K562 (cell line): Measurements from ENCODE around the gene TFEB. TPM values are rescaled to one million over a fixed set of nuclear protein-coding genes. Genes with fewer than 3 reads are reported as not detected.
A peak's percentile ranks its signal among the peaks of the same experiment; 100 is the strongest.

Experiments used
- ATAC-seq: fragments of 200-7000 bp; cut with Tn5 transposase; 3 replicates; pipeline ENCODE4 v1.9.1; 2020; ENCODE audit warnings: moderate library complexity
- BruUV-seq: library from RNA; stranded (reverse); fragments of 400-500 nt; replicated peaks from 2 replicates; lab custom pipeline; 2021; lab: Mats Ljungman, UMichigan
- CTCF ChIA-PET: fragments of 300-600 bp; formaldehyde crosslinking; extraction: SDS; loops from one replicate; lab custom pipeline; 2021; ENCODE audit warnings: low intra/inter-chr PET ratio; lab: Yijun Ruan, JAX
- POLR2A ChIA-PET: fragments of 300-600, 350-650 bp; sonication (Branson Sonifier 250); formaldehyde crosslinking; extraction: SDS; loops from one replicate; lab custom pipeline; 2021; ENCODE audit warnings: antibody characterized with exemption, inconsistent platforms; lab: Yijun Ruan, JAX
- DNase-seq, 4 experiments: peaks; one replicate each; pipeline versions ENCODE4 v3.0.0 to v3.0.0-alpha.2; 2011 to 2018; ENCODE audit warnings: low spot score in 3 of 4, mixed read lengths in 3 of 4; ENCODE audit errors: extremely low read depth in 1 of 4
- FAIRE-seq: peaks from 2 replicates; lab custom pipeline; 2011; peaks lifted over from hg19 to GRCh38; lab: Jason Lieb, UNC
- H2AFZ ChIP-seq: 2 replicates; pipeline ENCODE4 v1.6.0; 2011; ENCODE audit warnings: low read depth, low read length, control low read depth, inconsistent platforms
- H3K27ac ChIP-seq: fragments of 200-600 bp; 3 replicates; pipeline ENCODE4 v1.8.0; 2011; ENCODE audit warnings: low read depth, mild to moderate bottlenecking, control low read depth, inconsistent platforms, low read length, moderate library complexity, mixed read lengths; ENCODE audit errors: extremely low read depth
- H3K27me3 ChIP-seq, 2 experiments: fragments of 300-600 bp in 1 of 2; 2 replicates in 1 of 2; 3 replicates in 1 of 2; pipeline versions ENCODE4 v1.6.0 to v1.8.0; 2011; ENCODE audit warnings: inconsistent platforms in 2 of 2, low read length in 2 of 2, mild to moderate bottlenecking in 1 of 2, mixed read lengths in 1 of 2, moderate library complexity in 1 of 2; ENCODE audit not compliant: control insufficient read depth in 2 of 2, insufficient read depth in 2 of 2
- H3K36me3 ChIP-seq: fragments of 300-600 bp; 3 replicates; pipeline ENCODE4 v1.8.0; 2011; ENCODE audit warnings: mild to moderate bottlenecking, low read length, inconsistent platforms; ENCODE audit not compliant: control insufficient read depth, insufficient read depth
- H3K4me1 ChIP-seq, 2 experiments: fragments of 200-600 bp in 1 of 2; replicated peaks in 1 of 2; 2 replicates in 1 of 2; 3 replicates in 1 of 2; pipeline versions ENCODE4 v1.5.1 to v1.8.0; 2011; ENCODE audit warnings: inconsistent platforms in 2 of 2, low read length in 2 of 2, mild to moderate bottlenecking in 1 of 2, mixed read lengths in 1 of 2, moderate library complexity in 1 of 2; ENCODE audit not compliant: control insufficient read depth in 2 of 2, insufficient read depth in 2 of 2
- H3K4me2 ChIP-seq: 2 replicates; pipeline ENCODE4 v1.6.1; 2011; ENCODE audit warnings: low read length, control low read depth, inconsistent platforms, mixed read lengths; ENCODE audit not compliant: insufficient read depth
- H3K4me3 ChIP-seq: fragments of 200-600 bp; sonication (generic), shearing (Covaris generic); 2 replicates; pipeline ENCODE4 v1.5.1; 2016; ENCODE audit warnings: control low read depth, inconsistent platforms
- H3K79me2 ChIP-seq: fragments of 200-600 bp; 3 replicates; pipeline ENCODE4 v1.8.0; 2011; ENCODE audit warnings: low read length, inconsistent platforms; ENCODE audit not compliant: control insufficient read depth, insufficient read depth
- H3K9ac ChIP-seq, 2 experiments: 2 replicates each; pipeline versions ENCODE4 v1.6.0 to v1.6.1; 2011; ENCODE audit warnings: low read depth in 2 of 2, low read length in 2 of 2, control low read depth in 1 of 2, inconsistent platforms in 1 of 2, mild to moderate bottlenecking in 1 of 2, mixed read lengths in 1 of 2; ENCODE audit not compliant: insufficient read depth in 1 of 2
- H3K9me1 ChIP-seq: one replicate; pipeline ENCODE4 v1.6.0; 2011; ENCODE audit warnings: inconsistent platforms, mild to moderate bottlenecking, low read length, moderate library complexity; ENCODE audit not compliant: control insufficient read depth, insufficient read depth
- H3K9me3 ChIP-seq: replicated peaks from 2 replicates; pipeline ENCODE4 v1.5.1; 2011; ENCODE audit warnings: low read depth, low read length, inconsistent platforms; ENCODE audit not compliant: control insufficient read depth, insufficient read depth
- H4K20me1 ChIP-seq: replicated peaks from 2 replicates; pipeline ENCODE4 v1.6.1; 2011; ENCODE audit warnings: low read length, inconsistent platforms, mixed read lengths; ENCODE audit not compliant: control insufficient read depth, insufficient read depth
- MAZ ChIP-seq, 2 experiments: fragments of 450-650 bp in 1 of 2; sonication (generic) in 1 of 2; formaldehyde crosslinking; IDR thresholded peaks in 1 of 2; conservative IDR thresholded peaks in 1 of 2; 2 replicates each; pipeline versions ENCODE4 v1.4.0 to v1.5.0; 2020; ENCODE audit warnings: mild to moderate bottlenecking in 1 of 2, missing genetic modification reagents in 1 of 2
- MEF2D ChIP-seq: conservative IDR thresholded peaks from 2 replicates; pipeline ENCODE4 v1.6.1; 2016; ENCODE audit warnings: low read depth, missing genetic modification characterization, missing compliant biosample characterization
- TEAD1 ChIP-seq, 2 experiments: fragments of 450-650 bp in 1 of 2; sonication (generic) in 1 of 2; formaldehyde crosslinking; IDR thresholded peaks; 2 replicates each; pipeline versions ENCODE4 v1.4.0 to v1.8.0; 2020 to 2022; ENCODE audit warnings: mild to moderate bottlenecking in 2 of 2, missing genetic modification reagents in 1 of 2
- TFAM ChIP-seq: fragments of 250-450 bp; sonication (Bioruptor Pico); conservative IDR thresholded peaks from 2 replicates; pipeline ENCODE4 v1.5.0; 2021; ENCODE audit warnings: mild to moderate bottlenecking, moderate library complexity
- ZFPM2 ChIP-seq: fragments of 250-450 bp; sonication (Bioruptor Pico); IDR thresholded peaks from 2 replicates; pipeline ENCODE4 v1.5.1; 2022; ENCODE audit warnings: mild to moderate bottlenecking
- ZNF41 ChIP-seq: fragments of 250-450 bp; sonication (Bioruptor Pico); conservative IDR thresholded peaks from 2 replicates; pipeline ENCODE4 v1.4.0; 2020; ENCODE audit warnings: mild to moderate bottlenecking
- WGBS: fragments of 100-300 bp; shearing (Covaris generic); methylation state at CpG from one replicate; pipeline ENCODE4 v1.1.6; 2016; ENCODE audit warnings: low coverage, mixed read lengths; ENCODE audit not compliant: insufficient coverage; ENCODE audit errors: missing lambda C conversion rate; 5-methylcytosine and 5-hydroxymethylcytosine counted together
- in situ Hi-C: fragments of 300-500 bp; cut with MboI; formaldehyde crosslinking; loops from 4 replicates; pipeline ENCODE4 v1.15.0; 2018; ENCODE audit warnings: inconsistent platforms, mixed read lengths
- intact Hi-C: fragments of 100-400 bp; cut with micrococcal nuclease; formaldehyde crosslinking; loops from 2 replicates; pipeline ENCODE4 v1.14.2; 2022
- polyA plus RNA-seq, 8 experiments: library from polyadenylated mRNA; depleted of rRNA in 4 of 8; stranded (reverse) in 5 of 8; unstranded in 3 of 8; fragments of >200 nt; fragmentation: Nextera tagmentation in 2 of 8; fragmentation: Illumina TruSeq in 1 of 8; extraction: Ambion mirVana in 2 of 8; extraction: Trizol in 1 of 8; gene quantifications; 2 replicates each; pipeline versions ENCODE4 v1.2.1 to v1.2.3, GENCODE V29; 2011 to 2014; ENCODE audit warnings: inconsistent platforms in 1 of 8, missing spikeins in 1 of 8
- total RNA-seq, 7 experiments: library from RNA; depleted of rRNA in 6 of 7; stranded (reverse); fragments of >200 nt in 6 of 7; fragmentation: Illumina TruSeq in 2 of 7; extraction: Trizol in 2 of 7; gene quantifications; 2 replicates each; pipeline versions ENCODE4 v1.2.1 to v1.2.3, GENCODE V29; 2011 to 2021; ENCODE audit warnings: low replicate concordance in 1 of 7
- TF ChIP-seq, protein P1 (sequence below): fragments of 250-450 bp; sonication (Bioruptor Pico); IDR thresholded peaks from 2 replicates; pipeline ENCODE4 v1.4.0; 2020; ENCODE audit warnings: borderline replicate concordance

The TFEB gene
- total and polyA plus RNA-seq, 9 of the 15 experiments (the other 6 are each of a cell fraction or from before 2014, with no cell fraction given): 0.04 to 4.7 (median 2.0) TPM

DNA sequence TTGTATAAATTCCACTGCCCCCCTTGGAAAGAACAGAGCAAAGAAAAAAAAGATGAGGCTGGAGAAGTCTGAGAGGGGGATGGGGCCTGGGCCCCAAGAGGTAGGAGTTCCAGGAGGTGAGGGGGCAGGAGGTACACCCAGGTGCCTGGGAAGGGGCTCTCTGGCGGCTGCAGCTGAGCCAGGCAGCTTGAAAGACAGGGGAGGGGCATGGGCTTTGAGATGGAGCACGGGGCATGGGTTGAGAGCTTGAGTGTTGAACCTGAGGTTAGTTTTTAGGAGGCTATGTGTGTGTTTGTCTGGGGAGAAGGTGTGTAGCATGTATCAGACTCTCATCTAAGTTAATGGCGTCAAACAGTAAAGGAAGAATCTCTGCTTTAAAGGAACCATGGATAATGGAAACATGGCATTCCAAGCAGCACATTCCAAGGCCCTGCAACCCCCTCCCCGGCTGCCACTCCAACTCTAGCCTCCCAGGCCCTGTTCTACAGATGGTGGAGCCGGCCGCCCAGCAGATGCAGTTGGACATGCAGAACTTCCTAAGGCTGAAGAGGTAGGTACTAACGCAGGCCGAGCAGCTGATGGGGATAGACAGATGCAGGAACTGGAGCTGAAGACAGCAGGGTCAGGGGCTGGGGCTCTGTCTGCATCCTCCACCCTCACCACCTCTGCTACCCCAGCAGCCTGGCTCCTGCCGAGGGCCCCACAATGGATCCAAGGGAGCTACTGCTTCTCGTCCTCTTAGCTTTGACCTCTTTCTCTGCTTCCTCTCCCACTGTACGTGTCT, 55.0 kb downstream of the TFEB start:
- in situ Hi-C loops: loop anchor here (5.0 kb wide), 2 partner anchors 78 to 308 kb away; no protein-coding TSS in a partner anchor

DNA sequence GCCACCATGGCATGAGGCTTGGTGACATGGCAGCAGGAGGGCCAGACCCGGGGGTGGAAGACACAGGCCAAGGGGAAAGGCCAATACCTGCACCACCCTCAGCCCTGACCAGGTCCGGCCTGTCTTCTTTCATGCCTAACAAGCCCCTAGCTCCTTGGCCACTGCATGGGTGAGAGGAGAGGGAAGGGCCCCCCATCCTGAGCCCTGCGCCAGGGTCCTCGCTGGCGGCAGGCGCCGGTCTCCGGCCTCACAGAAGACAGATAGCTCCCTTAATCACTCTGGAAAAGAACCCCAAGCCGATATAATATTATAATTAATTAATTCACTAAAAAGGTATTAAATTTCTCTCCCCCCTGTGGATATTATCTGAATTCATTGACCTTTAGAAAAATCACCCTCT, 55.7 kb downstream of the TFEB start:
- Histone ChIP-seq H3K4me2 (no peak overlapping the region), H3K79me2 (no peaks in the 10 kb centered on the region)
- BruUV-seq: no TSS peak

More for the DNA sequence above, 55.0 kb downstream of the TFEB start:
- no peak overlapping the region for H3K4me2 ChIP-seq
- TF ChIP-seq ZNF41 (CRISPR knock-in tag) (no peak), ZFPM2 (CRISPR knock-in tag) (no peak), TEAD1 (CRISPR knock-in tag; IDR thresholded peaks at IDR 0.05) (0 out of 4 replicates have a peak, but pooled peaks of 1 of the 2 experiments have one; percentile 22), MEF2D (tag) (no peak), MAZ (CRISPR knock-in tag; conservative IDR thresholded peaks at IDR 0.05 in 1 of 2, IDR thresholded peaks at IDR 0.05 in 1 of 2) (no peak)
- H3K4me3 ChIP-seq: no peak overlapping the region
- peaks cover 14% of the 10 kb centered on the region; the same call in 1 of the 2 replicates for H4K20me1 ChIP-seq
- H3K36me3 ChIP-seq: no peaks in the 10 kb centered on the region
- H3K4me1 ChIP-seq: peaks cover 0 to 19% of the 10 kb centered on the region in 2 experiments; a peak in 2 of 5 replicates
- H3K9ac ChIP-seq: 0 out of 4 replicates have a peak overlapping the region, but pooled peaks of 1 of the 2 experiments have one; percentile 45
- DNase-seq (no peak), ATAC-seq (no peak), FAIRE-seq (no peak)
- WGBS: 2% methylated on average over 11 of the region's 11 CpGs
- H3K27me3 ChIP-seq: peaks cover 17 to 57% of the 10 kb centered on the region in 2 experiments
- BruUV-seq: no TSS peak
- no peaks in the 10 kb centered on the region for H3K79me2 ChIP-seq
- no peak overlapping the region for H2AFZ ChIP-seq
- no peak overlapping the region for H3K27ac ChIP-seq
- POLR2A ChIA-PET: interaction anchor here (1.9 kb wide), 1 partner anchor 18 kb away, joined by 6 read pairs; no protein-coding TSS in a partner anchor
- no peaks in the 10 kb centered on the region for H3K9me3 ChIP-seq
- CTCF ChIA-PET: interaction anchor here (1.4 to 1.5 kb wide), 2 partner anchors 217 to 311 kb away, joined by 3 read pairs; no protein-coding TSS in a partner anchor
- intact Hi-C loops: no loop called here
- no peaks in the 10 kb centered on the region for H3K9me1 ChIP-seq

More for the DNA sequence above, 55.7 kb downstream of the TFEB start:
- no peak overlapping the region for H2AFZ ChIP-seq
- H3K36me3 ChIP-seq: no peaks in the 10 kb centered on the region
- intact Hi-C loops (no loop called here), in situ Hi-C loops (loop anchor here (5.0 kb wide), 2 partner anchors 77 to 307 kb away; no protein-coding TSS in a partner anchor)
- ATAC-seq (no peak), DNase-seq (no peak), FAIRE-seq (no peak)
- no peaks in the 10 kb centered on the region for H3K9me1 ChIP-seq
- H3K9me3 ChIP-seq: no peaks in the 10 kb centered on the region
- 1% methylated on average over 7 of the region's 9 CpGs for WGBS
- POLR2A ChIA-PET: interaction anchor here (0.6 to 1.9 kb wide), 4 partner anchors 18 to 690 kb away, joined by 3 to 6 read pairs (median 4); no protein-coding TSS in a partner anchor
- no peak overlapping the region for H3K27ac ChIP-seq
- TF ChIP-seq, protein P1, sequence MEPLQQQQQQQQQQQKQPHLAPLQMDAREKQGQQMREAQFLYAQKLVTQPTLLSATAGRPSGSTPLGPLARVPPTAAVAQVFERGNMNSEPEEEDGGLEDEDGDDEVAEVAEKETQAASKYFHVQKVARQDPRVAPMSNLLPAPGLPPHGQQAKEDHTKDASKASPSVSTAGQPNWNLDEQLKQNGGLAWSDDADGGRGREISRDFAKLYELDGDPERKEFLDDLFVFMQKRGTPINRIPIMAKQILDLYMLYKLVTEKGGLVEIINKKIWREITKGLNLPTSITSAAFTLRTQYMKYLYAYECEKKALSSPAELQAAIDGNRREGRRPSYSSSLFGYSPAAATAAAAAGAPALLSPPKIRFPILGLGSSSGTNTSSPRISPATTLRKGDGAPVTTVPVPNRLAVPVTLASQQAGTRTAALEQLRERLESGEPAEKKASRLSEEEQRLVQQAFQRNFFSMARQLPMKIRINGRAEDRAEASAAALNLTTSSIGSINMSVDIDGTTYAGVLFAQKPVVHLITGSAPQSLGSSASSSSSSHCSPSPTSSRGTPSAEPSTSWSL (CRISPR knock-in tag): no peak
- no peak for TF ChIP-seq TFAM (CRISPR knock-in tag)
- CTCF ChIA-PET: interaction anchor here (1.5 kb wide), 1 partner anchor 311 kb away, joined by 3 read pairs; no protein-coding TSS in a partner anchor
- no peak overlapping the region for H3K4me3 ChIP-seq
- peaks cover 17 to 60% of the 10 kb centered on the region in 2 experiments for H3K27me3 ChIP-seq
- H4K20me1 ChIP-seq: peaks cover 14% of the 10 kb centered on the region; the same call in 1 of the 2 replicates
- H3K9ac ChIP-seq: no peak overlapping the region
- H3K4me1 ChIP-seq: peaks cover 0 to 19% of the 10 kb centered on the region in 2 experiments; a peak in 2 of 5 replicates
